Natural killer cell treated with Interleukin-12 subunit alpha and Interleukin-12 subunit beta and Interleukin-15 and Interleukin-18, amount 100 ng/mL, for 72 hours (primary cell): ENCODE data around the gene TCFL5. TPM values are rescaled to one million over a fixed set of nuclear protein-coding genes. Genes with fewer than 3 reads are reported as not detected.

Experiments used
- ATAC-seq, 2 donors: fragments of 150-1000 bp; cut with Tn5 transposase in 1 of 2; sonication (Bioruptor Pico), chemical (Tn5 transposase) in 1 of 2; 2 replicates each; pipeline ENCODE4 v1.10.0; 2021
- DNase-seq: peaks from one replicate; pipeline ENCODE4 v3.0.0; 2022; ENCODE audit warnings: low spot score
- H3K27ac Mint-ChIP-seq, 2 donors: 1 replicate in 1 of 2; 2 replicates in 1 of 2; pipeline ENCODE4 v1.8.0; 2022; ENCODE audit warnings: mixed read lengths in 2 of 2, mild to moderate bottlenecking in 1 of 2, moderate library complexity in 1 of 2
- H3K27me3 Mint-ChIP-seq, 2 donors: 1 replicate in 1 of 2; 2 replicates in 1 of 2; pipeline ENCODE4 v1.8.0; 2022; ENCODE audit warnings: mixed read lengths in 2 of 2
- H3K36me3 Mint-ChIP-seq: one replicate; pipeline ENCODE4 v1.8.0; 2022; ENCODE audit warnings: mixed read lengths
- H3K4me1 Mint-ChIP-seq, 2 donors: 1 replicate in 1 of 2; 2 replicates in 1 of 2; pipeline ENCODE4 v1.8.0; 2022; ENCODE audit warnings: low read depth in 2 of 2, mixed read lengths in 2 of 2, mild to moderate bottlenecking in 1 of 2
- H3K4me3 Mint-ChIP-seq: one replicate; pipeline ENCODE4 v1.8.0; 2022; ENCODE audit warnings: mixed read lengths
- H3K9me3 Mint-ChIP-seq: 2 replicates; pipeline ENCODE4 v1.8.0; 2022; ENCODE audit warnings: mixed read lengths
- total RNA-seq, 2 donors: library from RNA; stranded (reverse); gene quantifications; one replicate each; pipeline ENCODE4 v1.2.3, GENCODE V29; 2022

Gene TCFL5
- total RNA-seq, 2 donors from 2014 or later, result 4.1 to 5.9 TPM

- ATAC-seq (no peak), DNase-seq (no peak)
- Mint-ChIP-seq H3K27me3 (no peaks in the 10 kb centered on the region), H3K36me3 (no peaks in the 10 kb centered on the region), H3K27ac (no peak overlapping the region), H3K4me1 (no peaks in the 10 kb centered on the region), H3K9me3 (no peaks in the 10 kb centered on the region), H3K4me3 (no peak overlapping the region)
Measured at GRCh38 chr20:62826646-62827310, 34.8 kb downstream of the TCFL5 start.

- no peak for DNase-seq
- no peaks in the 10 kb centered on the region for H3K27me3 Mint-ChIP-seq
- no peaks in the 10 kb centered on the region for H3K36me3 Mint-ChIP-seq
- H3K9me3 Mint-ChIP-seq, result no peaks in the 10 kb centered on the region
- no peak overlapping the region for H3K4me3 Mint-ChIP-seq
- ATAC-seq, result no peak
- no peaks in the 10 kb centered on the region for H3K4me1 Mint-ChIP-seq
- no peak overlapping the region for H3K27ac Mint-ChIP-seq
Measured at GRCh38 chr20:62825986-62826645, 35.5 kb downstream of the TCFL5 start.

GRCh38 chr20:62825333-62825985, 36.2 kb downstream of the TCFL5 start:
- no peak overlapping the region for H3K4me3 Mint-ChIP-seq
- DNase-seq (no peak), ATAC-seq (no peak)
- H3K27me3 Mint-ChIP-seq, result no peaks in the 10 kb centered on the region
- H3K36me3 Mint-ChIP-seq, result no peaks in the 10 kb centered on the region
- no peaks in the 10 kb centered on the region for H3K9me3 Mint-ChIP-seq
- no peaks in the 10 kb centered on the region for H3K4me1 Mint-ChIP-seq
- H3K27ac Mint-ChIP-seq, result no peak overlapping the region

DNA sequence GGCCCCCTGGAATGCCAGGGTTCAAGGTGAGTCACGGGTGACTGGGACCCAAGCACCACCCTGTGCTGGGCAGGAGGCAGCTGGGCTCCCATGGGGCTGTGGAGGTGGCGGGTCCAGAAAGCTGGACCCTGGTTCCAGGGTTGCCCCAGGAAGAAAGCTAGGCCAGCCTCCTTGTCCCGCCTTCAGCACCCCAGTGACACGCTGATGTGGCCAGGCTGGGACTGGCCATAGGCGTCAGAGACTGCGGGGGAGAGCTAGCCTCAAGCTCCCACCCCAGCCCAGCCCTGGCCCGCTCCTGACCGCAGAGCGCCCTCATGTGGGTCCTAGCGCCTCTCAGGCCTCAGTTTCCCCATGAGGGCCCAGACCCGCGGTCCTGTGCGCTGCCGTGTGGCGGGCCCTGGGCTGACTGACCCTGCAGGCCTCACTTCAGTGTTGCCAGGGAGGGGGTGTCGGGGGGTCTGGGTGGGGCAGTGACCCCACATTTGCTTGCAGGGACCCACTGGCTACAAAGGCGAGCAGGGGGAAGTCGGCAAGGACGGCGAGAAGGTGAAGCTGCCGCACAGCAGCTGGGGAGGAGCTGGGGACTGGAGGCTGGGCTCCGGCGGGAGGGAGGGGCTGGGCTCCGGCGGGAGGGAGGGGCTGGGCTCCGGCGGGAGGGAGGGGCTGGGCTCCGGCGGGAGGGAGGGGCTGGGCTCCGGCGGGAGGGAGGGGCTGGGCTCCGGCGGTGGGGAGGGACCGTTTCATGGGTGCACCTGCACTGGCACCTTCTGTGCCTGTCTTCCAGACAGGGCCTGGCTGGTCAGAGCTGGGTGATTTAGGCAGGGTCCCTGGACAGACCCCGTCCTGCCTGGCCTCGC, 36.9 kb downstream of the TCFL5 start:
- H3K9me3 Mint-ChIP-seq, result no peaks in the 10 kb centered on the region
- no peak for DNase-seq
- no peaks in the 10 kb centered on the region for H3K27me3 Mint-ChIP-seq
- no peak overlapping the region for H3K4me3 Mint-ChIP-seq
- ATAC-seq, result peak in 1 of 2 donors; percentile 42
- no peaks in the 10 kb centered on the region for H3K4me1 Mint-ChIP-seq
- no peaks in the 10 kb centered on the region for H3K36me3 Mint-ChIP-seq
- H3K27ac Mint-ChIP-seq, result no peak overlapping the region

- Mint-ChIP-seq H3K27ac (no peak overlapping the region), H3K36me3 (no peaks in the 10 kb centered on the region), H3K27me3 (no peaks in the 10 kb centered on the region), H3K4me1 (no peaks in the 10 kb centered on the region), H3K9me3 (no peaks in the 10 kb centered on the region), H3K4me3 (no peak overlapping the region)
- ATAC-seq (no peak), DNase-seq (no peak)
Measured at GRCh38 chr20:62823688-62824475, 37.7 kb downstream of the TCFL5 start.

DNA sequence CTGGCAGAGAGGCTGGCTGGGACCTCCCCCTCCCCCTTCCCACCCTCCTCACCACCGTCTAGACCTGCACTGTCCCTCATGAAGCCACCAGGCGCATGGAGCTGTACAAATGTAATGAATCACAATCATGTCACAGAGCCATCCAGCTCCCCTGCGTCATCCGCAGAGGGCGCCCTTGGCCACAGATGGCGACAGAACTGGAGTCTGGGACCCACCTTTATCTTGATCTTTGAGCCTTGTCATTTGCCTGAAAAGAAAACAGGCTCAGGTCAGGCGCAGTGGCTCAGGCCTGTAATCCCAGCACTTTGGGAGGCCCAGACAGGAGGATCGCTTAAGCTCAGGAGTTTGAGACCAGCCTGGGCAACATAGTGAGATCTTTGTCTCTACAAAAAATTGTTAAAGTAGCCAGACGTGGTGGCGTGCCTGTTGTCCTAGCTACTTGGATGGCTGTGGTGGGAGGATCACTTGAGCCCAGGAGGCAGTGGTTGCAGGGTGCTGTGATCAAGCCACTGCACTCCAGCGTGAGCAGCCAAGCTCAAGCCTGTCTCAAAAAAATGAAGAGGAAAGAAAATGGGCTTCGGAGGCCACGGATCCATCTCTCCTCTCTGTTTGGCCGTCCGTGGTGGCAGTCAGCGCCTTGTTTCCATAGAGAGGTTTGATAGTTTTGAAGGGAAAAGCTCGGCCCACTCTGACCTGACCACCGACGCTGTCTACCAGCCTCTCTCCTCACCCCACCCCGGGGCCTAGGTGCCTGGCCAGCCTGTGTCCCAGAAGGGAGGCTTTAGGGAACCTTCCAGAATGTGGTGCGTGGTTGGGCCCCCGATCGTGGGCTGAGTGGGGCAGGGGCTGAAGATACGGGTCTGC, 38.6 kb downstream of the TCFL5 start:
- Mint-ChIP-seq H3K9me3 (no peaks in the 10 kb centered on the region), H3K27ac (no peak overlapping the region), H3K27me3 (no peaks in the 10 kb centered on the region), H3K4me3 (no peak overlapping the region), H3K36me3 (no peaks in the 10 kb centered on the region), H3K4me1 (no peaks in the 10 kb centered on the region)
- ATAC-seq (peak in 1 of 2 donors; percentile 52), DNase-seq (no peak)

- no peak for ATAC-seq
Measured at GRCh38 chr20:62822239-62822787, 39.3 kb downstream of the TCFL5 start.

GRCh38 chr20:62821726-62822210, 39.9 kb downstream of the TCFL5 start:
- no peaks in the 10 kb centered on the region for H3K9me3 Mint-ChIP-seq
- no peaks in the 10 kb centered on the region for H3K27me3 Mint-ChIP-seq
- ATAC-seq, result no peak
- DNase-seq, result no peak
- no peak overlapping the region for H3K27ac Mint-ChIP-seq
- H3K36me3 Mint-ChIP-seq, result no peaks in the 10 kb centered on the region
- H3K4me3 Mint-ChIP-seq, result no peak overlapping the region
- H3K4me1 Mint-ChIP-seq, result no peaks in the 10 kb centered on the region

More at GRCh38 chr20:62822239-62822787, 39.3 kb downstream of the TCFL5 start:
- no peaks in the 10 kb centered on the region for H3K4me1 Mint-ChIP-seq
- H3K4me3 Mint-ChIP-seq, result no peak overlapping the region
- no peaks in the 10 kb centered on the region for H3K27me3 Mint-ChIP-seq
- H3K9me3 Mint-ChIP-seq, result no peaks in the 10 kb centered on the region
- H3K27ac Mint-ChIP-seq, result no peak overlapping the region
- no peaks in the 10 kb centered on the region for H3K36me3 Mint-ChIP-seq
- no peak for DNase-seq

DNA sequence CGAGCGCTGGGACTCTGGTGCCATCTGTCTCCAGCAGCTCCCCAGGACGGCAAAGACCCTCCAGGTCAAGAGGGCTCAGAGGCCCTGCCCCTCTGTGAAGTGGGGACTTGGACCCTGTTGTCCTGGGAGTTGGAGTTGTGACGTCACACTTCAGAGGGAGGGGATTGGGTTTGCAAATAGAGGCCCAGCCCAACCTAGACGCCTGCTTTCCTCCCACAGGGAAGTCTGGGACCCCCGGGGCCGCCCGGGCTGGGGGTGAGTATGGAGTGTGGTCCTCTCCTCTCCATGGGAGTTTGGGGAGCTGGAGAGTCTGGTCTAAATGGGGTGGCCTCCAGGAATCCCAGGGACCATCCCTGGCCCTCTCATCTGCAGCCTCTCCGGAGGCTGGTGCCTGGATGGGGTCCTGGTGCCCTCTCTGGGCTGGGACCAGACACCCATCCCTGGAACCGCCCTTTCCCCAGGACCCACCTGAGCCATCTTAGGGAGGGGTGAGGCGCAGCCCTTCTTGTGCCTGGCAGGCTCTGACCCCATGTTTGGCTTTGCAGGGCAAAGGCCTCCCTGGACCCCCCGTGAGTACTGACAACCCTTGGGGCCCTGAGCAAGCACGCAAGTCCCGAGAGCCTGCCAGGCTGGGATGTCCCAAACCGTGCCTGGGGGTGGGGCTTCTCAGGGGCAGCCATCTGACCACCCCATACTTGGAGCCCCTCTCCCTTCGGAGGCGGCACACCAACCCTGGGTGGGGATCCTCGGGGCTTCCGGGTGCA, 40.5 kb downstream of the TCFL5 start:
- H3K27me3 Mint-ChIP-seq, result no peaks in the 10 kb centered on the region
- DNase-seq, result no peak

GRCh38 chr20:62820208-62820961, 41.2 kb downstream of the TCFL5 start:
- Mint-ChIP-seq H3K27ac (no peak overlapping the region), H3K4me1 (peaks cover 0 to 3% of the 10 kb centered on the region in 2 donors), H3K9me3 (no peaks in the 10 kb centered on the region), H3K36me3 (no peaks in the 10 kb centered on the region), H3K4me3 (no peak overlapping the region), H3K27me3 (no peaks in the 10 kb centered on the region)
- DNase-seq (no peak), ATAC-seq (no peak)

More for the DNA sequence above, 40.5 kb downstream of the TCFL5 start:
- H3K36me3 Mint-ChIP-seq, result no peaks in the 10 kb centered on the region
- ATAC-seq, result no peak
- no peaks in the 10 kb centered on the region for H3K4me1 Mint-ChIP-seq
- H3K9me3 Mint-ChIP-seq, result no peaks in the 10 kb centered on the region
- H3K27ac Mint-ChIP-seq, result no peak overlapping the region
- H3K4me3 Mint-ChIP-seq, result no peak overlapping the region

GRCh38 chr20:62819494-62820174, 42.0 kb downstream of the TCFL5 start:
- H3K4me1 Mint-ChIP-seq, result peaks cover 0 to 4% of the 10 kb centered on the region in 2 donors
- ATAC-seq (no peak), DNase-seq (no peak)
- no peak overlapping the region for H3K27ac Mint-ChIP-seq
- no peaks in the 10 kb centered on the region for H3K9me3 Mint-ChIP-seq
- H3K4me3 Mint-ChIP-seq, result no peak overlapping the region
- H3K36me3 Mint-ChIP-seq, result no peaks in the 10 kb centered on the region
- peaks cover 0 to 2% of the 10 kb centered on the region in 2 donors for H3K27me3 Mint-ChIP-seq
